ENCODE measurements around the gene CCDC187.

The CCDC187 gene

GRCh38 chr9:136252281-136252680 lies 51.6 kb downstream of the CCDC187 start:
- DNase-seq (ENCODE audit: low read depth), result no peak

GRCh38 chr9:136251264-136252115 lies 52.4 kb downstream of the CCDC187 start:
- DNase-seq (ENCODE audit: low read depth), result no peak

GRCh38 chr9:136250676-136251075 lies 53.2 kb downstream of the CCDC187 start:
- no peak for DNase-seq (ENCODE audit: low read depth)

- no peak for DNase-seq (ENCODE audit: low read depth)
Measured at GRCh38 chr9:136249877-136250559, 53.9 kb downstream of the CCDC187 start.

- no peak for DNase-seq (ENCODE audit: low read depth)
Measured at GRCh38 chr9:136248951-136249876, 54.7 kb downstream of the CCDC187 start.

GRCh38 chr9:136247947-136248637 lies 55.8 kb downstream of the CCDC187 start:
- DNase-seq (ENCODE audit: low read depth), result no peak

- no peak for DNase-seq (ENCODE audit: low read depth)
Measured at GRCh38 chr9:136247551-136247916, 56.4 kb downstream of the CCDC187 start.

- no peak for DNase-seq (ENCODE audit: low read depth)
Measured at GRCh38 chr9:136246849-136247550, 56.9 kb downstream of the CCDC187 start.

GRCh38 chr9:136245219-136246150 lies 58.4 kb downstream of the CCDC187 start, which contains the start of gene QSOX2:
Gene QSOX2 (minus strand): TSS chr9:136245812. CDS start chr9:136245803, 9 bp downstream.
- DNase-seq (ENCODE audit: low read depth), result peak; percentile 83

- DNase-seq (ENCODE audit: low read depth), result no peak
Measured at GRCh38 chr9:136244969-136245218, 59.0 kb downstream of the CCDC187 start.

GRCh38 chr9:136244122-136244968 lies 59.5 kb downstream of the CCDC187 start:
- DNase-seq (ENCODE audit: low read depth), result peak; percentile 52

GRCh38 chr9:136243631-136244030 lies 60.3 kb downstream of the CCDC187 start:
- no peak for DNase-seq (ENCODE audit: low read depth)

- DNase-seq (ENCODE audit: low read depth), result no peak
Measured at GRCh38 chr9:136242918-136243525, 60.9 kb downstream of the CCDC187 start.

- DNase-seq (ENCODE audit: low read depth), result no peak
Measured at GRCh38 chr9:136242248-136242647, 61.6 kb downstream of the CCDC187 start.

- DNase-seq (ENCODE audit: low read depth), result no peak
Measured at GRCh38 chr9:136241542-136241941, 62.4 kb downstream of the CCDC187 start.

GRCh38 chr9:136240941-136241340 lies 63.0 kb downstream of the CCDC187 start:
- DNase-seq (ENCODE audit: low read depth), result no peak

GRCh38 chr9:136239983-136240330 lies 63.9 kb downstream of the CCDC187 start:
- no peak for DNase-seq (ENCODE audit: low read depth)

GRCh38 chr9:136239135-136239982 lies 64.5 kb downstream of the CCDC187 start:
- no peak for DNase-seq (ENCODE audit: low read depth)

Measured in activated T-helper 9 cell treated with anti-CD3 and anti-CD28 coated beads, Interleukin-2, amount 50 U/mL, for 16 hours (primary cell).